ENCODE measurements around the gene CLEC2A.

The CLEC2A gene

DNA sequence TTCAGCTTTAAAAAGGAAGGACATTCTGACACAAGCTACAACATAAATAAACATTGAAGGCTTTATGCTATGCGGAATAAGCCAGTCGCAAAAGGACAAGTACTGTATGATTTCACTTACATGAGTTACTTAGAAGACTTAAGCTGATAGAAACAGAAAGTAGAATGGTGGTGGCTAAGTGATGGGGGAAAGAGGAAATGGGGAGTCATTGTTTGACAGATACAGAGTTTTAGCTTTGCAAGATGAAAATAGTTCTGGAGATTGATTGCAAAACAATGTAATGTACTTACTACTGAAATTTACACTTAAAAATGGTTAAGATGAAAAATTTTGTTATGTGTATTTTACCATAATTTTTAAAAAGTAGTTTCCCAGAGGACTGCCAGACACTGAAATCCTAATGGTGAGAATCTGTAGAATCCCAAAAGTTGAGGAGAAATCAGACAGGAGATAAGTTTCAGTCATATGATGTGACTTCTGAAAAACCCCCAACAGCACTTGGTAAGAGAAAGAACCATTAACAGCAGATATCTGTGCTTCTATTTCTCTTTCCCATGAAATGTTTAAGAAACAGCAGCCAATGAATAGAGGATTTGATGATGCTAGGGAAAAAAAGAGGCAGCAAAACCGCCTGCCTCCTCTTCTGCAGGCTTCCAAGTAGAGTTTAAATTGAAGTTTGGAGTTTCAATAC is 16.6 kb upstream of the CLEC2A start:
- no peak for DNase-seq (ENCODE audit: extremely low read depth, low read depth)
- TF ChIP-seq, protein P1, sequence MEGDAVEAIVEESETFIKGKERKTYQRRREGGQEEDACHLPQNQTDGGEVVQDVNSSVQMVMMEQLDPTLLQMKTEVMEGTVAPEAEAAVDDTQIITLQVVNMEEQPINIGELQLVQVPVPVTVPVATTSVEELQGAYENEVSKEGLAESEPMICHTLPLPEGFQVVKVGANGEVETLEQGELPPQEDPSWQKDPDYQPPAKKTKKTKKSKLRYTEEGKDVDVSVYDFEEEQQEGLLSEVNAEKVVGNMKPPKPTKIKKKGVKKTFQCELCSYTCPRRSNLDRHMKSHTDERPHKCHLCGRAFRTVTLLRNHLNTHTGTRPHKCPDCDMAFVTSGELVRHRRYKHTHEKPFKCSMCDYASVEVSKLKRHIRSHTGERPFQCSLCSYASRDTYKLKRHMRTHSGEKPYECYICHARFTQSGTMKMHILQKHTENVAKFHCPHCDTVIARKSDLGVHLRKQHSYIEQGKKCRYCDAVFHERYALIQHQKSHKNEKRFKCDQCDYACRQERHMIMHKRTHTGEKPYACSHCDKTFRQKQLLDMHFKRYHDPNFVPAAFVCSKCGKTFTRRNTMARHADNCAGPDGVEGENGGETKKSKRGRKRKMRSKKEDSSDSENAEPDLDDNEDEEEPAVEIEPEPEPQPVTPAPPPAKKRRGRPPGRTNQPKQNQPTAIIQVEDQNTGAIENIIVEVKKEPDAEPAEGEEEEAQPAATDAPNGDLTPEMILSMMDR (IDR thresholded peaks at IDR 0.05; ENCODE audit: low read depth, low read length): no peak

DNA sequence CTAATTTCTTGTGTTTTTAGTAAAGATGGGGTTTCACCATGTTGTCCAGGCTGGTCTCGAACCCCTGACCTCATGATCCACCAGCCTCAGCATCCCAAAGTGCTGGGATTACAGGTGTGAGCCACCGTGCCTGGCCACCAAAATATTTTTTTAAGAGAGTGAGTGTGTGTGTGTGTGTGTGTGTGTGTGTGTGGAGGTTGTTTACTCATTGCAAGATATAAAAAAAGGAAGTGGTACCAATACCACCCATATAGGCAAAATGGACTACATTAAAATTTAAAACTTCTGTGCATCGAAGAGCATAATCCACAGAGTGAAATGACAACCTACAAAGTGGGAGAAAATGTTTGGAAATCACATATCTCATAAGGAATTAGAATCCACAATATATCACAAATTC is 15.5 kb upstream of the CLEC2A start:
- TF ChIP-seq, protein P1 (IDR thresholded peaks at IDR 0.05; ENCODE audit: low read depth, low read length): no peak
- DNase-seq (ENCODE audit: extremely low read depth, low read depth): no peak

DNA sequence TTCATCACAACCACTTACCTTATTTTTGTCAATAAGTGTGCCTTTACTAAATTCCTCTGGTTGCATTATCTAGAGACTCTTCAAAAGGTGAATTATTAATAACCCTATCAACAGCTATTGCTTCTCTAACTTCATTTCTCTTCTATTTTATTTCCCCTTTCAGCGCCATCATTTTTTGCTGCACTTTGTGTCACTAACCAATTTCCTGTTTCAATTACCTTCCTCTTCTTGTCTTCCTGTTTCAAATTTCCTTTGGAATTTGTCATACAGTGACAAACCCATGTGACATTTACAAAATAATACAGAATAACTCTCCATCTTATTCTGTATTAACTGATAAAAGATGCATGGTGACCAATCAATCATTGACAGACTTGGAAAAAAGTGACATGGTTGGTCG is 12.2 kb upstream of the CLEC2A start:
- DNase-seq (ENCODE audit: extremely low read depth, low read depth): no peak
- TF ChIP-seq, protein P1 (IDR thresholded peaks at IDR 0.05; ENCODE audit: low read depth, low read length): no peak

DNA sequence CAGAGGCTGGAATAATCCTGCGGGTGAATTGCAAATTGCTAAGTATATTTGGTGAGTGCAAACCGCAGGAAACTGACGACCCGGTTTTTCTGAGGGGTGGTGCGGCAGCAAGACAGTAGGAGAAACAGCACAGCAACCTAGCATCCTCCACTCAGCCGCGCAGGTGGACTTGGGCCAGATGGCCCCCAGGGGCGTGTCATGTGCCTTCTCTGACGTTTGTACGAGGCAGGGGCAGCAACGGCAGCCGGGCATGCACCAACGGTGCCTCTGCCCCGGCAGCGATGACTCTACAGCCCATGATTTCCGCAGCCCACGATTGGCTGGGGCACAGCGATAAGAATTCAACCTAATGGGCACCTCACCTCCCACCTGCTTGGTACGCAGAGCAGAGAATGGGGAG is 11.1 kb upstream of the CLEC2A start:
- no peak for DNase-seq (ENCODE audit: extremely low read depth, low read depth)

DNA sequence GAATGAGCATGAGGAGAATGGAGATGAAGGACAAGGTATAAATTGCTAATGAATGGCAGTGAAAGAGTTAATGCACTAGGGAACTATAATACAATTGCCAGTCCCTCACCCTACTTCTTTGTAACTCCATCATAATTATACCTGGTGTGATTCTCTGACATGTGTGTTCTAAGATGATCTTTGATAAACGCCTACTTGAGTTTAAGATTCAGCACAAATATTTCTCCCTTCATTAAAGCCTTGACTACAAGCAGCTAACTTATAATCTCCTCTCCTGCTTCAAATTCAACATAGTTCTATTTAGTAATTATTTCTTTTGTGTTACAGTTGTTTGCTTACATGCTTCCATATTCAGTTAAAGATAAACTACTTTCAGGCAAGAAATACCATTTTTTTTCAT is 9.7 kb upstream of the CLEC2A start:
- TF ChIP-seq, protein P1 (IDR thresholded peaks at IDR 0.05; ENCODE audit: low read depth, low read length): no peak
- DNase-seq (ENCODE audit: extremely low read depth, low read depth): no peak

More for the DNA sequence above, 11.1 kb upstream of the CLEC2A start:
- TF ChIP-seq, protein P1 (IDR thresholded peaks at IDR 0.05; ENCODE audit: low read depth, low read length): no peak

DNA sequence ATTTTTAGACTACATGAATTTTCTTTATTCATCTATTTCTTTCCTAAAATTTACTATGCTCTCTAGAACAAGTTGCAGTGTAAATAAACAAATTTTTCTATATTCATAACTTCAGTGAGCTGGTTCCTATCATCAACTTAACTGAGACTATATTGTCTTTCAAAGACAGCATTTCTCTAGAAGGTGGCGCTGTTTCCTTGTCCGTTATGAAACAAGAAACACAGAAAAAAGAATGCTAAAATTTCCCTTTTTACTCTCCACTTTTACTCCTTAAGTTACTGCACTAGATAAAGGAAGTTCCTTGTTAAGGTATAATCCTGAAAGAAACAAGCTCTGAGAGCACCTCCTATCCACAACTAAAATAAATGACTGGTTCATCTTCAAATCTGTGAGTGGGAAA is 8.2 kb upstream of the CLEC2A start:
- DNase-seq (ENCODE audit: extremely low read depth, low read depth): no peak
- TF ChIP-seq, protein P1 (IDR thresholded peaks at IDR 0.05; ENCODE audit: low read depth, low read length): peak; percentile 22

DNA sequence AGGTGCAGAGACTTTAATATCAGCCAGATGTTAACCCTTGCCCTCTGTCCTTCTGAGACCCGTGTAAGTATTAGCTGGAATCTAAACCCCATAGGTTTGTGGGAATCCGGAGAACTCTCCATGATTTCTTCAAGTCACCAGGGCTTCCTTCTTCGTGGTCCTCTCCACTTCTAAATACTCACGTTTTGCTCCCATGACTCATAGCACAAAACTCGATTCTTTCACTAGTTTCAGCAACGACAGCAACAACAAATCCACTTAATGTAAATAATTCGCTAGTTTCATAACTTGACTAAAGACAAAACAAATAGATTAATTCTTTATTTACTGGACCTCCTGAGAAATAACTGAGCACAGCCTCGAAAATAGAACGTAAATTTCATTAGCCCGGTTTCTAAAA is 4.4 kb upstream of the CLEC2A start:
- TF ChIP-seq, protein P1 (IDR thresholded peaks at IDR 0.05; ENCODE audit: low read depth, low read length): no peak
- no peak for DNase-seq (ENCODE audit: extremely low read depth, low read depth)

All from AG09319 (cell line).